NB4 (cell line): ENCODE data around the gene HCLS1.

Source experiments
- DNase-seq: peaks from one replicate; pipeline ENCODE4 v3.0.0; 2010; ENCODE audit warnings: low read depth
- H3K4me3 ChIP-seq: one replicate; pipeline ENCODE4 v1.5.1; 2011; ENCODE audit warnings: mild to moderate bottlenecking, low read depth, low read length, moderate library complexity
- CTCF ChIP-seq: IDR thresholded peaks from one replicate; pipeline ENCODE4 v1.5.1; 2012; ENCODE audit warnings: low read depth, low read length
- MAX ChIP-seq: IDR thresholded peaks from 2 replicates; pipeline ENCODE4 v1.6.1; 2011; ENCODE audit warnings: low read depth, low read length
- MYC ChIP-seq: IDR thresholded peaks from 2 replicates; pipeline ENCODE4 v1.6.1; 2011; ENCODE audit warnings: low read depth, low read length
- POLR2A ChIP-seq: IDR thresholded peaks from 2 replicates; pipeline ENCODE4 v1.6.1; 2011; ENCODE audit warnings: mild to moderate bottlenecking; ENCODE audit not compliant: insufficient read length; ENCODE audit errors: extremely low read depth

The HCLS1 gene

GRCh38 chr3:121662742-121663141, 2.0 kb upstream of the HCLS1 start:
- DNase-seq = no peak
- TF ChIP-seq MYC (no peak), MAX (no peak), POLR2A (no peak), CTCF (no peak)
- no peak overlapping the region for H3K4me3 ChIP-seq

GRCh38 chr3:121661376-121661775, 673 bp upstream of the HCLS1 start:
- DNase-seq = peak; percentile 17
- TF ChIP-seq POLR2A (no peak), CTCF (no peak)
- no peak overlapping the region for H3K4me3 ChIP-seq

- TF ChIP-seq POLR2A (no peak), MYC (no peak), CTCF (no peak), MAX (no peak)
- no peak for DNase-seq
- H3K4me3 ChIP-seq = peak overlapping the region; percentile 75
Measured at GRCh38 chr3:121659586-121659985, 1.1 kb downstream of the HCLS1 start.

- no peak for TF ChIP-seq CTCF
- no peak for TF ChIP-seq POLR2A
- no peak for TF ChIP-seq MYC
- no peak for TF ChIP-seq MAX
- peak overlapping the region; percentile 75 for H3K4me3 ChIP-seq
- DNase-seq = no peak
Measured at GRCh38 chr3:121658716-121659435, 1.8 kb downstream of the HCLS1 start.

- H3K4me3 ChIP-seq = no peak overlapping the region
- no peak for DNase-seq
- TF ChIP-seq POLR2A (no peak), MAX (no peak), CTCF (no peak), MYC (no peak)
Measured at GRCh38 chr3:121654493-121655385, 6.0 kb downstream of the HCLS1 start.
